NCI-H2227 treated with DMSO at 0.1 percent for 48 hours (cell line): ENCODE measurements around the gene RNF144B.
"Not testable (repeated sequence)": the region's sequence is repeated elsewhere in the genome, so short reads cannot be mapped to it uniquely, and the experiment has no call there.

Experiments used
- DNase-seq: peaks from one replicate; lab custom pipeline; 2025; lab: John Stamatoyannopoulos, UW

RNF144B gene

GRCh38 chr6:18409602-18410001 lies 22.5 kb downstream of the RNF144B start:
- not testable (repeated sequence) for DNase-seq

DNA sequence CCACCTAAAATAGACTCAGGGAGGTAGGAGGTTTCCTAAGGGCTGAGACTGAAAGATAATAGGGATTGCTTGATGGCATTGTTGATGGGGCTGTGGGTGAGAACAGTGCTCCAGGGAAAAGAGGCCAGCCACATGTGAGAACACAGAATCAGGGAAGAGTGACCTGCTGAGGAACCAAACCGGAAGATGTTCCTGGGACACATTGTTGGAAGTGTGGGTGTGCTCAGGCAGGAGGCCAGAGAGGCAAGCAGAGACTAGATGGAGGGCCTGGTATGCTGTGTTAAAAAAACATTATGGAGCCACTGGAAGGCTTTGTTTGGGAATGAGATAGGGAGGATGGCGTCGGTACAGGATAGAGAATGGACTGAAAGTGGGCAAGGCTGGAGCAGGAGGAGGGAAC lies 23.3 kb downstream of the RNF144B start:
- DNase-seq, result no peak

DNA sequence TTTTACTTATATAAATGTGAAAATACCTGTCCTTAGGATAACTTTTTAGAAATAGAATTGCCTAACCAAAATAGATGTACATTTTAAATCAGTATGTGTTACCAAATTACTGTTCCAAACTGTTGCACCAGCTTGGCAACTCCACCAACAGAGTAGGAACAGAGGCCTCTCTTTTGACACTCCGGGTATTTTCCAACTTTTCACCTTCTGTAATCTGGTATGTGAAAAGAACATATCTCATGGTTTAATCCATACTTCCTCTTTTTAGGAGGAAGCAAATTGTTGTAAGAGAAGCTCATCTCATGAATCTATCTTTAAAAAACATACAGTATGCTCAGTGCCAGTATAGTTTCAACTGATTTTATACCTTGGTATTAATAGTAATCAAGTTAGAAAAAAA lies 24.9 kb downstream of the RNF144B start:
- no peak for DNase-seq

- no peak for DNase-seq
Measured at GRCh38 chr6:18412644-18413043, 25.5 kb downstream of the RNF144B start.

DNA sequence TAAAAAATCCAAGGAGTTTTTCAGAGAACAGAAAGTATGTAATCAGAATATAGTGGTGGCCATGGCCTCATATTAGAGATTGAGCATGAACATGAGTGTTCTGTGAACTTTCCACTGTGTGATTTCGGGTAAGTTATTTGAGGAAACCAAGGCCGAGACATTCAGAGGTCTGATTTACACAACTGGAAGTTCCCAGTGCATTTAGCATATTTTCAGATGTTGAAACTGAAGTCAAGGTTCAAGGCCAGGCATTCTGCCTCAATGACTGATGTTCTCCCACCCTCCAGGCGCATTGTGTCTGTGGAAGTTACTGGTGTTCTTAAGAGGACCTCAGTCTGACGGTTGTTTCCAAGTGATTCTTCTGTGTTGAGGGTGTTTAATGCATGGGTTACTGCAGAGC lies 26.2 kb downstream of the RNF144B start:
- no peak for DNase-seq

DNA sequence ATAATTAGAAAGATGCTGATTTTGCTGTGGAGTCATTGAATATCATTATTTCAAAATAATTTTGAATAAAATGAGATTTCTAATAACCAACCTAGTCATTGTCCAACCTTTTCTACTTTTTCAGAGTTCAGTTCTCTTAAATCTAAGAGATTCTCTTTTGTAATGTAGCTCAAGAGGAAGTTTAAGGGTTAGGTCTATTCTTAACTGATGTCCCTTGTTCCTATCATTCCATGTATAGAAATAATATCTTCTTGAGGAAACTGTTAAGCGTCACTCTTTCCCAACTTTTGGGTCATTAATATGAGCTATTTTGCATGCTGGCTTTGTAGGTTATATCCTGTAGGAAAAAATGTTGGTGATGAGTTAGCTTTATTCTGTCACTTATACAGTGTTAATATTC lies 27.0 kb downstream of the RNF144B start:
- DNase-seq, result no peak

DNA sequence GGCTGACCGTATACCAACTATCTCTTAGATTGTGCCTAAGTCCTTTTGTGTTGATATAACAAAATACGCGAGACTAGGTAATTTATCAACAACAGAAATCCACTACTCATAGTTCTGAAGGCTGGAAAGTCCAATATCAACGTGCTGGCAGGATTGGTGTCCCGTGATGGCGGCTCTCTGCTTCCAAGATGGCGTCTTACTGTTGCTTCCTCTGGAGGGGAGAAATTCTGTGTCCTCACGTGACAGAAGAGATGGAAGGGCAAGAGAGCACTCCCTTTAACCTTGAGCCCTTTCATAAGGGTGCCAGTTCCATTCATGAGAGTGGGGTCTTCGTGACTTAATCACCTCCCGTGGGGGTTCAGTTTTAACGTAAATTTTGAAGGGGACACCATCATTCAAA lies 28.1 kb downstream of the RNF144B start:
- no peak for DNase-seq

- no peak for DNase-seq
Measured at GRCh38 chr6:18415671-18416340, 28.7 kb downstream of the RNF144B start.

- DNase-seq, result no peak
Measured at GRCh38 chr6:18416341-18416679, 29.2 kb downstream of the RNF144B start.

DNA sequence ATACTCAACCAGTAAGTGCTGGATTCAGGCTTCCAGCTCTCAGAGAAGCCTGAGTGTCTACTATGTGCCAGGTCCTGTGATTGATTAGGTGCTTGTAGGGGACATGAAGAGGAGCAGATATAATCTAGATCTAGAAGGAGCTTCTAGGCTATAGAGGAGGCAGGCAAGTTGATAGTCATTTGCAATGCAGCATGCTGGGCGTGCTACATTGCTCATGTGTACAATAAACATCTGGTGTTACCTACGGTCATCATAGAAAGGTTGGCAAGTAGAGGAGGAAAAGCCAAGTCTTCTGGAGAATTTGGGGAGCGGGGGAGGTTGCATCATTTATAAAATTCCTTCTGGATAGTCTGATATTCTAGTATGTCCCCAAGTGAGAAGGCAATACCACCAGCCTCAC lies 33.2 kb downstream of the RNF144B start:
- DNase-seq, result no peak

DNA sequence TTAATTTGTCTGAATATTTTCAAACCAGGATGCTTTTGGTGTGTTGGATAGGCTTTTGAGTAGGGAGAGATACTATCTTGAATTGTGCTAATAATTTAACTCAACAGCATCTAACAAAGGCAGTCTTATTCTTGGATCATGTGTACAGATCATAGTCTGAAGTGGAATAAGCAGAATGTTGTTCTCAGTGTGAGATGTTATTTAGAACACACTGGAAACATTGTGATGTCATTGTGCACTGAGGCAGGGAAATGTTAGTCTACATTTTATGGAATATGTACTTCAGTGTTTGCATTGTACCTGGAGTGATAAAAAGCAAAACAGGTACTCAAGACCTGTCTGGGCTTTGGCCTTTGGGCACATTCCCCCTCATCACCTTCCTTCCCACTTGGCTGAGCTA lies 35.0 kb downstream of the RNF144B start:
- DNase-seq, result no peak

- DNase-seq, result no peak
Measured at GRCh38 chr6:18423426-18423825, 36.3 kb downstream of the RNF144B start.

- no peak for DNase-seq
Measured at GRCh38 chr6:18424201-18424600, 37.1 kb downstream of the RNF144B start.

DNA sequence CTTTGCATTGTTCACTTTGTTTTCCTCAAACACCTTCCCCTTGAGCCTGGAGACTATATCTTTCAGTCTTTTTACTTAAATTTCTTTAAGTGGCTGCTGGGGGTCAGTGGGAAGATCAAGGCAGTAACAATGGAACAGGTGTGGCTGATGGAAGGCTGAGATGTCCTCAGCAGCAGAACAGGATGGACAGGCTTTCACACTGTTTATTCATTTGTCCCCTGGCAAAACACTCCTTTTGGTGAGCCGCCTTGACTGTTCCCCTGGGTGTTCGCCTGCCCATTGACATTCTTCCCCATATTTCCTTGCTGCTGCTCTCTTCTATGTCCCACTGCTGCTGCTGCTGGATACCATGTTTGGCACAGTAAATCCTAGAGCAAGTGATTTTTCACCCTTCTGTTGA lies 38.1 kb downstream of the RNF144B start:
- no peak for DNase-seq

GRCh38 chr6:18427296-18427695 lies 40.1 kb downstream of the RNF144B start:
- DNase-seq, result no peak

DNA sequence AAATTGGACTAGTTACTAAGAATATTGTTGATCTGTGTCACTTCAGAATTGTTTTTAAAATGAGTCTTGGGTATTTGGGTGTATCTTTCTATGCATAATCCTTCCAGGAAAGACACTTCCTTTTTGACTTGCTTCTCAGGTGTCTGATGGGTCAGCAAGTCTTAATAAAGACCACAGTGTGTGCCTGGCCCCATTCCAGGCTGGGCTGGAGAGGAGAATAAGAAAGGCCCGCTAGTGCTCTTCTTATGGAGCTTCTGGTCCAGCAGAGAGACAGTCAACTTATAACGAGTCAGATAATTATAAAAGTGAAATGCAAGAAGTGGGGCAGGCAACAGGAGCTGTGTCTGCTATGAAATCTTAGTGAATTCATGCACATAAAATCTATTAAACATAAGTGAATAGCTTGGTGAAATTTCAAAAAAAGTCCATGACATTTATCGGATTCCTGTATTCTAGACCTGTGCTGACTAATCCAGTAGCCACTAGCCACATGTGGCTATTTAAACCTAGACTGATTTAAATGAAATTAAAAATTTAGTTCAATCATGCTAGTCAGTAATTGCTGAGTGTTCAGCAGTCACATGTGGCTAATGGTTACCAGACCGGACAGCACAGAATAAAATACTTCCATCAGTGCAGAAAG lies 42.6 kb downstream of the RNF144B start:
- no peak for DNase-seq

DNA sequence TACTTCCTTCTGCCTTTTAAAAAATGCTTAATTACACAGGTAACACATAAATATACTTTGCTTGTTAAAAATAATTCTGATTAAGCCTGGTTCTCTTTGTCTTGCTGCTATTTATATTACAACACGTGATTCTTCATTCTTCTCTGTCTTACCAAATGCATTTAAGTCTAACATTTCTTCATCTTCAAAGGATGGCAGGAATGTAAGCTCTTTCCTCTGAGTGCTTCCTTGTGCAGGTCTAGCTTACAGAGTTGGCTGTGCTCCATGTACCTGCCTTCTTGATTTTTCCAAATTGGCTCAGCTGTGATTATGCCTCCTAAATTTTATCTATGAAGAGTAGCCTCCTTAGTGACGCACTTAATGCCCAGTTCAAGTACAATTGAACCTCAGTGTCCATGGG lies 44.4 kb downstream of the RNF144B start:
- no peak for DNase-seq

DNA sequence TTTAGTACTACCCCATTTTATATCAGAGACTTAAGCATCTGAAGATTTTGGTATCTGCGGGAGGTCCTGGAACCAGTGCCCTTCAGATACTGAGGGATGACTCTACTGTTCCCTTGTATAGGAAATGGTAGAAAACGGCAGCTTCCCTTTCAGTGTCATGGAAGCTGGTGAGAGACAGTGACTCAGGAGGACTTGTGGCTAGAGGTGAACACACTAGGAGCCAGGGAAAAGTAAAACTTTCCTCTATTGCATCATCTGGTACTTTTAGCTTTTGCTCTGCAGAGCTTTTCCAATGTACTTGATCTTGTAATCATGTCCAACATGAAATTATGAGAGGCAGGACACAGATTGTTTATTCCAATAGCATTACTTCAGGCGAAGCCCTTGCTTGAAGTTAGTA lies 45.0 kb downstream of the RNF144B start:
- no peak for DNase-seq

DNA sequence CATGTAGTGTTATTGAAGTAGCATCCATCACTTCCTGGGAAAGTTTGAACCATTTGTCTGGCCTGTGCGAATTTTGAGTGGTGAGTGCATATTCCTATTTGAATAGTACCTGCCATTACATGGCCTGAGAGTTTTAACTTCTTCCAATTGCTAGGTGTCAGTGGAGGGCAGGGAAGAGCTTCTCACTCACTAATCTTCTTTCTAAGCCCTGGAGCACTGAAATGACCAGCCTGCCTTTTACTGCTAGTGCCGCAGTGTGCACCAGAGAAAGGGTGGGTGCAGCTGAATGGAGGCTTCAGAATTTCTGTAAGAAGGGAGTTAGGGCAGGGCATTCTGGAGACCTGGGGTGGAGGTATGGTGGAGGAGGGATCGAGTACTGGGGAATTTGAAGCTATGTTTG lies 45.5 kb downstream of the RNF144B start:
- DNase-seq, result no peak

- no peak for DNase-seq
Measured at GRCh38 chr6:18433059-18433458, 45.9 kb downstream of the RNF144B start.

DNA sequence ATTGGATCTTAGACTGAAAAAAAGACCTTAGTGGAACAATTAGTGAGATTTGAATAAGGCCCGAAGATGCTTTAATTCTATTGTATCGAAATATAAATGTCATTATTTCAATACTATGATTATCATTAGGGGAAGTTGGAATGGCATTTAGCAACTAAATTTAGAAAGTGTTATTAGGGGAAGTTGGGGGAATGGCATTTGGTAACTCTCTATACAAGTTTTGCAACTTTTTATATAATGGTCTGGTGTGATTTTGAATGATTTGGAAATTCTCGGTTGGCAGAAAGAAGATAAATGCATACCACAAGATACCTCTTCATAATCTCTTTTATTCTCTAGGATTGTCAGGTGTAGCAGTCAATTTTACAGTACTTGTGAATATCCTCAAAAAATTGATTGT lies 49.2 kb downstream of the RNF144B start:
- no peak for DNase-seq

DNA sequence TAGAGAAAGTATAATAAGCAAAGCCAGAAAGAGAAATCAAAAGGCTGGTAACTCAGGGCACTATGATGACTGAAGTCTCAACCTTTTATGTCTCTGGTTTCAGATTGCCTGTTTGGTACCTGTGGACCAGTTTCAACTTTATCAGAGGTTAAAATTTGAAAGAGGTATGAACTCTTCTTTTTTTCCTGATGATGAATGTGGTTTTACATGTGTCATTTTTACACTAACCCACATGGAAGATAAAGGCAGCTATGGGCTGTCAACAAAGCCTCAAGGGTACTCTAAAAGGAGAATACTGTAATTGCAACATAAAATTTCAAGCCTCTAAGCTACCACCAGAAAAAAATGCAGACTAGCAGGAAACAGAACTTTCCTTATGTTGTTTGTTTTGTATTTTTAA lies 52.4 kb downstream of the RNF144B start:
- no peak for DNase-seq

DNA sequence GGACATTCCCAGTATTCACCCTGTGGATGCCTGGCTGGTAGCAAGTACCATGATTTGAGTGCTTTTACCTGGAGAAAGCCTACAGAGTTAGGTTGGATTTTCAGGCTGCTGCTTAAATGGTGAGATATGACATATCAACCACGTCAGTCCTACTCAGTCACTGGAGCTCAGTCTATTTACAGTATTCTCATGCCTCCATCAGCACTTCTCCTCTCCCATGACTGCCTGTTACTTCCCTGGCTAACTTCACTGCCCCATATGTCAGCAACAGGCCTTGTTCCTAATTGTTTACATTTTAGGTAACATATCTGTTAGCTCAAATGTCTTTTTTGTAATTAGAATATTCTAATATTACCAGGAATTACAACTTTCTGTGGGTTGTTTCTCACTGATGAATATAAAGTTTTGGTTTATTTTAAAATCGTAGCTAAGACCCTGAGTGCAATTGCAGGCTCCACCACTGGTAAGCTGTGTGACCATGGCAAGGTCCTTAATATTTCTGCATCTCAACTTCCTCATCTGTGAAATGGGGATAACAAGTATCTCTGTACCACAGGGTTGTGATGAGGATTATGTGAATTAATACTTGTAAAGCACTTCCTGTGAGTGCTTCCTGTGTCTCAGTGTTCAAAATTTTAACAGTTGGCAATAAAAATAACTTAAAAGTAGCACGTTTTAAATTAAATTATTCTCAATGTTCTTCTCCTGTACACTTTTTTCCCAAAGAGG lies 54.3 kb downstream of the RNF144B start:
- no peak for DNase-seq

GRCh38 chr6:18444111-18444510 lies 57.0 kb downstream of the RNF144B start:
- DNase-seq, result no peak
